Left renal pelvis (tissue), 4 donors: ENCODE data around the gene ATP1B2. TPM values are rescaled to one million over a fixed set of nuclear protein-coding genes. Genes with fewer than 3 reads are reported as not detected.
"Not testable (repeated sequence)": the region's sequence is repeated elsewhere in the genome, so short reads cannot be mapped to it uniquely, and the experiment has no call there.

Experiments
- DNase-seq, 4 donors: peaks; one replicate each; pipeline ENCODE4 v3.0.0-alpha.2; 2013; ENCODE audit warnings: low read depth in 4 of 4, low spot score in 3 of 4
- polyA plus RNA-seq, 4 donors: library from polyadenylated mRNA; unstranded; fragments of 120-200 nt; gene quantifications; one replicate each; pipeline ENCODE4 v1.2.1, GENCODE V29; 2013; ENCODE audit not compliant: insufficient read length in 4 of 4

ATP1B2 gene, protein sequence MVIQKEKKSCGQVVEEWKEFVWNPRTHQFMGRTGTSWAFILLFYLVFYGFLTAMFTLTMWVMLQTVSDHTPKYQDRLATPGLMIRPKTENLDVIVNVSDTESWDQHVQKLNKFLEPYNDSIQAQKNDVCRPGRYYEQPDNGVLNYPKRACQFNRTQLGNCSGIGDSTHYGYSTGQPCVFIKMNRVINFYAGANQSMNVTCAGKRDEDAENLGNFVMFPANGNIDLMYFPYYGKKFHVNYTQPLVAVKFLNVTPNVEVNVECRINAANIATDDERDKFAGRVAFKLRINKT
- polyA plus RNA-seq: 10 to 100 TPM; 18.3 to 27.3 (median 20.5) TPM

GRCh38 chr17:7650509-7651096, at the start of gene ATP1B2:
Gene ATP1B2, plus strand, starts transcription at chr17:7650926. Its CDS starts 593 bp downstream, at chr17:7651519.
- DNase-seq: peak in 1 of 4 donors; percentile 39

DNA sequence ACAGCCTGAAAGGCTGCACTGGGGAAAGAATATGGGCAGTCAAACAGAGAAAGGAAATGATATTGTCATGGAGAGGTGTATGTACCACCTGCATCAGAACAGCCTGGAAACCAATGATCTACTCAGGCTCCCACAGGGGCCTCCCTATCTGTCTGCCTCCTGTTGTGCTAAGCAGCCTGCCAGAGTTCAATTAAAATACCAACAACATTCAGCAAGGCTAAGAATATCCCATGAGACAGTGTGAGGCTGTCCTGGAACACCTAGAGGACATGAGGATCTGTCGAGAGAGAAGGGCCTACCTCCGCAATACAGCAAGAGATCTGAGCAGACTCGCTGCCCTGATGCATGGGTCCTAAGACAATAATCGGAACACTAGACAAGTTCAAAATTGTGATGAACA, 44.4 kb upstream of the ATP1B2 start:
- DNase-seq: no peak

GRCh38 chr17:7610641-7611040, 40.1 kb upstream of the ATP1B2 start:
- no peak for DNase-seq

- no peak for DNase-seq
These were observed 39.0 kb upstream of the ATP1B2 start for GRCh38 chr17:7611635-7612293.

GRCh38 chr17:7612294-7612640, 38.5 kb upstream of the ATP1B2 start:
- DNase-seq: no peak

DNA sequence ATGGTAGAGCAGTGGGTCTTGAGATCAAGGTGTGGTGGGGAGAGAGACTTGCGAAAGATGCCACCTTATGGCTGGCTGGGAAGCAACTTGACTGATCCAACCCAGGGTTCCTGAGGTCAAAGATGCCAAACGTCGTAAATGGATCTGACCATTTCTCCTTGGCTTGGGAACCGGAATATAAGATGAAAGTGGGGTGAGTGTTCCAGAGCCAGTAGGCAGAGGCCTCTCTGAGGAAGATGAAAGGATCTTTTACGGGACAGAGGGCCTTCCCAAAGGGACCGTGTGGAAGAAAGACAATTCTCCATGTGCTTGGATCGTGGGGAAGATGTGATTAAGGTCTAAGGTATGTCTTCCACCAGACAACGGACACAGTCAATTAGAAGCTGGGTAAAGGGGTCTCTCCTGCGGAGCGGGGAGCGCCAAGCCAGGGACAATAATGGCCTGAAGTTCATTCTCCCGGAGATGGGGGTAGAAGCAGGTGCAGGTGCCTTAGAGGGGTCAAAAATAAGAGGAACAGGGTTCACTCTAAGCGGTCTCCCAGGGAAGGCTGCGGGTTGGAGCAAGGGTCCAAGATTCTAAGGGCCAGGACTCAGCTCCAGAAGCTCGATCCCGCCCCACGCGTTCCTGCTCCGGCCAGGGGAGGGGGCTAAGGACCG, 36.8 kb upstream of the ATP1B2 start:
- no peak for DNase-seq

DNA sequence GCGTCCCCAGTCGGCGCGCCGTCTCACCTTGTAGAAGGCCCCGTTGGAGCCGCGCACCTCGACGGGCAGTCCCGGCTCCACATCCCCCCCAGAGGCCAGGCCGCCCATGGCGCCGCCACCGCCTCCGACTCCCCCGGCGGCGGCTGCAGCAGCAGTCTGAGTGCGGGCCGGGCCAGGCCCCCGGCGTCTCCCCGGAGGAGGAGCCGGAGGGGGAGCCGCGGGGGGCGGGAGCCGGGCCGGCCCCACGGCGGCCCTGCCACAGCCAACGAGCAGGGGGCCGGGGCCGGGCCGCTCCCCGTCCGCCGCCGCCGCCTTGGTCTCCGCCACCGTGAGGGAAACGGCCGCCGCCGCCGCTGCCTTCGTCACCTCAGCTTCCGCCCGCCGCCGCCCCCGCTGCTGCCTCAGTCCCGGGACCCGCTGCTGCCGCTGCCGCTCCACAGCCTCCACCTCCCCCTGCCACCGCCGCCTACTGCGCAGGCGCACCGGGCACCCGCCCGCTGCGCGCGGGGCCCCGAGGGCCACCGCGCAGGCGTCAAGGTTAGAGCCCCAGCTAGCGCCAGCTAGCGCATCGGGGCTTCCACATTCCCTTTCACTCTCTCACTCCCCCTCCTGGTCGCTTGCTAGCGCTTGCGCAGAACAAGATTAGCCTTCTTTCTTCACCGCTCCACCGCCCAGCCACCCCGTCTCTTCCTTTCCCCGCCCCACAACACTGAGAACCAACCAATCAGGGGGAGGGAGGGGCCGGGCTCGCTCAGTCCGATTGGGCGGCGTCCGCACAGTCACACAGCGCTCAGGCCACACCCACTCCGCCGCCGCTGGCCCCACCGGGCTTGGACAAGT, 36.1 kb upstream of the ATP1B2 start, which contains the start of gene FXR2:
Gene FXR2, minus strand, starts transcription at position 473 of the 840 bp plus-strand sequence. Its CDS starts 365 bp downstream, at position 108.
- peak; percentile 100 for DNase-seq

GRCh38 chr17:7615265-7615747, 35.4 kb upstream of the ATP1B2 start:
- DNase-seq: no peak

GRCh38 chr17:7618608-7619007, 32.1 kb upstream of the ATP1B2 start:
- no peak for DNase-seq

DNA sequence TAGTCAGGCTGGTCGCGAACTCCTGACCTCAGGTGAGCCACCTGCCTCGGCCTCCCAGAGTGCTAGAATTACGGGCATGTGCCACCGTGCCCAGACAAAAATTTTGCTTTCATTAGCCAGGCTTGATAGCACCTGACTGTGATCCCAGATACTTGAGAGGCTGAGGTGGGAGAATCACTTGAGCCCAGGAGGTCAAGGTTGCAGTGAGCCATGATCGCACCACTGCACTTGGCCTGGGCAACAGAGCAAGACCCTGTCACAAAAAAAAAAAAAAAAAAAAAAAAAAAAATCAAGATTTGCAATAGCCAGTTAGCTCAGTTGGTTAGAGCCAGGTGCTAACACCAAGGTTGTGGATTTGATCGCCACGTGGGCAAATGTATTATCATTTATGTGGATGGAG, 29.9 kb upstream of the ATP1B2 start:
- DNase-seq: no peak

DNA sequence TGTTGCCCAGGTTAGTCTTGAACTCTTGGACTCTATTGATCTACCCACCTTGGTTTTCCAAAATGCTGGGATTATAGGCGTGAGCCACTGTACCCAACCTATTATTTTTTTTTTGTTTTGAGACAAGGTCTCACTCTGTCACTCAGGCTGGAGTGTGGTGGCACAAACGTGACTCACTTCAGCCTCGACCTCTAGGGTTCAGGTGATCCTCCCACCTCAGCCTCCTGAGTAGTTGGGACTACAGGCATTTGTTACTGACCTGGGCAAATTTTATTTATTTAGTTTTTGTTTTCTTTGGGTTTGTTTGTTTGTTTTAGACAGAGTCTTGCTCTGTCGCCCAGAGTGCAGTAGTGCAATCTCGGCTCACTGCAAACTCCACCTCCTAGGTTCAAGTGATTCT, 27.1 kb upstream of the ATP1B2 start:
- no peak for DNase-seq

DNA sequence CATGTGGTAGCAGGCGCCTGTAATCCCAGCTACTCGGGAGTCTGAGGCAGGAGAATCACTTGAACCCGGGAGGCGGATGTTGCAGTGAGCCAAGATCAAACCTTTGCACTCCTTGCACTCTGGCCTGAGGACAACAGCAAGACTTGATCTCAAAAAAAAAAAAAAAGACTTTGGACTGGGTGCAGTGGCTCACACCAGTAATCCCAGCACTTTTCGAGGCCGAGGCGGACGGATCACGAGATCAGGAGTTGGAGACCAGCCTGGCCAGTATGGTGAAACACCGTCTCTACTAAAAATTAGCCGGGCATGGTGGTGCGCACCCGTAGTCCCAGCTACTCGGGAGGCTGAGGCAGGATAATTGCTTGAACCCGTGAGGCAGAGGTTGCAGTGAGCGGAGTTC, 25.0 kb upstream of the ATP1B2 start:
- DNase-seq: not testable (repeated sequence)

DNA sequence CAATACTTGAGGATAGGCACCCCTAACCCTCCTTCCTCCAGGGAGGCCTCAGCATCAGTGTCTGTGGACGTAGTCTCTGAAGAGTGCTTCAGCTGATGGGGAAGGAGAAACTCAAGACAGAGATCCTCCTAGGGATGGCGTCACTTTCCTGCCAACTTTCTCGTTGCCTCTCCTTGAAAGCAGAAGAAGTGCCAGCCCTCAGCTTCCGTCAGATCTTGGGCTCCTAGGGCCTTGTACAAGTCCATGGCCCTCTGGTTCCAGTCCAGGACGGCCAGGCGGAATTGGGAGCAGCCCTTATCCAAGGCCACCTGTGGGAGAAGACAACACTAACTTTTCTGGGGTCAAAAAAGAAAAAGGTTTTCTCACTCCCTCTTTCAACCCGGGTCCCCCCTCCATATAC, 24.4 kb upstream of the ATP1B2 start:
- no peak for DNase-seq

- DNase-seq: no peak
These were observed 23.8 kb upstream of the ATP1B2 start for GRCh38 chr17:7626956-7627249.

DNA sequence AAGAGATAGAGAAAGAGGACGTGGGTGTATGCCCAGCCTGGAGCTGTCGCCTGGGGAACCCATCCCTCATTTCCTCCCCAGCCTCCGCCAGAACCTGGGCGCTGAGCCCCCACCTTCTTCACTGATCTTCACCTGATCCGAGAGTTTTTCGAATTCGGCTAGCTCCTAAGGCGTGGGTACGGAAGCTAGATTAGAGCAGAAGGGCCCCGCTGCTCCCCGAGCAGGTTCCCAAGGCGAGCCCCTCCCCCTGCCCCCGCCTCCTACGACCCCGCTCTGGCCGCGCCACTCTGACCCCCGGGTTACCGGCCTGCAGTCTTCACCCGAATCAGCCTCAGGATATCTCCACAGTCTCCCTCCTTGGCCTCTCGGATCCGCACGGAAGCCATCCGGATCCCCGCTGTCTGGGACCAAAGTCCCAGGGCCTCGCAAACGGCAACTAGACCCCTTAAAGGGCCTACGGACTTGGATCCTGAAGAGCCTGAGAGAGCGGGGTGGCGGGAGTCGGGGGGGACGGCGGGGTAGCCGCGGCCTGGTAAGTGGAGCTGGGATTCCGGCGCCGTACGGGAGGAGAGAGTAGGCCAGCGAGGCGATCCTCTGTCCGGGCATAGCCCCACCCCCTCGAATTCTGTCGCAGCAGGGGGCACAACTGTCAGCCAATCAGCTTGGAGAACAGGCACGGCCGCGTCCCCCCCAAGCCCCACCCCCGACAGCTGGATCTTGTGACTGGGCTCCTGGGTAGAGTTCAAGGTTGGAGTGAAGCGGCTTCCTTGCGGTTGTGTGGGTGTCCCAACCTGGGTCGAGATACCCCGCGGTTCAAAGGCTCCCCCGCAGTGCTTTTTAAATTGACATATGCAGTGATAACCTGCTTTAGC, 23.2 kb upstream of the ATP1B2 start, which contains the start of gene SAT2:
Gene SAT2, minus strand, starts transcription at position 572 of the 872 bp plus-strand sequence. Its CDS starts 186 bp downstream, at position 386.
- DNase-seq: peak; percentile 83 to 92 (median 89)

DNA sequence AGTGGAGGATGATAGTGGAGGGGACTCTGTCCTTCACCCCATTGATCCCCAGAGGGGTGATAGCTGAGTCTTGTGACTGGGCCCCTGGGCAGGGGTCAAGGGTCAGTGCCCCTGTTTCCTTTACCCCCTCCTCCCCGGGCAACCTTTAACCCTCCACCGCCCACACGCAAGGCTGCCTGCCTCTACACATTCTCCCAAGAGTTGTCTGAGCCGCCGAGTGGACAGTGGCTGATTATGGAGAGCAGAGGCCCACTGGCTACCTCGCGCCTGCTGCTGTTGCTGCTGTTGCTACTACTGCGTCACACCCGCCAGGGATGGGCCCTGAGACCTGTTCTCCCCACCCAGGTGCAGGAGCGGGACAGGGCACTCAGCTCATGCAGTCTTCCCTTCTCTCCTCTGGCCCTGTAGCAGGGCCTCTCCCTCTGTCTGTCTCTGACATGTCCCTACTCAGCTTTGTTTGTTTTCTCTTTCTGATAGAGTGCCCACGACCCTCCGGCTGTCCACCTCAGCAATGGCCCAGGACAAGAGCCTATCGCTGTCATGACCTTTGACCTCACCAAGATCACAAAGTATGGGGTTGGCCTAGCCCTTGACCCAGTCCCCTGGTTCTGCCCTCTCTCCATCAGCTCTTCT, 20.7 kb upstream of the ATP1B2 start, which contains the start of gene SHBG:
Gene SHBG, plus strand, starts transcription at position 197 of the 633 bp plus-strand sequence. Its CDS starts 38 bp downstream, at position 235.
- no peak for DNase-seq

DNA sequence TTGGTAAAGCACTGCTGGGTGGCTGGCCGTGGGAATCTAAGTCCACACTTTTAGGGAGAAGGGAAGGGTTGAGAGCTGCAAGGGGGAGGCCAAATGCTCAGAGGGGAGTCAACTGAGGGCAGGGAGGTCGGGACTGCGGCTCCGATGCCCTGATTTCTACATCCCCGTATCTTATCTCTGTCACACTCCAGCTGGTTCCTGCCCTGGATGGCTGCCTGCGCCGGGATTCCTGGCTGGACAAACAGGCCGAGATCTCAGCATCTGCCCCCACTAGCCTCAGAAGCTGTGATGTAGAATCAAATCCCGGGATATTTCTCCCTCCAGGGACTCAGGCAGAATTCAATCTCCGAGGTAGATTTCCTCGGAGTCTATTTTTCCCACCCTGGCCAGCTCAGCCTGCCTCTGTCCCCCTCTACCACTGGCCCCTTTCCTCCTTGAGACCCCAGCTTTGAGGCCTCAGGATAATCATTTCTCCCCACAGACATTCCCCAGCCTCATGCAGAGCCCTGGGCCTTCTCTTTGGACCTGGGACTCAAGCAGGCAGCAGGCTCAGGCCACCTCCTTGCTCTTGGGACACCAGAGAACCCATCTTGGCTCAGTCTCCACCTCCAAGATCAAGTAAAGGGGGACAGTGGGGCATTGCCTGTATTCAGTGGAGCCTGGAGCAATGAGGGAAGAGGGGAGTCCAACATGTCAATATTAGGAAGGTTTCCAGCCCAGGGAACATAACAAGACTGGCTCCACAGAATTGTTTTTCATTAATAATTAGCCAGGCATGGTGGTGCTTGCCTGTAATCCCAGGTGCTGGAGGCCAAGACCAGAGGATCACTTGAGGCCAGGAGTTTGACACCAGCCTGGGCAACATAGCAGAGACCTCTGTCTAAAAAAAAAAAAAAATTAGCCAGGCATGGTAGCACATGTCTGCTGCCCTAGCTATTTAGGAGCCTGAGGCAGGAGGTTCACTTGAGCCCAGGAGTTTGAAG, 19.0 kb upstream of the ATP1B2 start:
- no peak for DNase-seq

GRCh38 chr17:7632492-7632894, 18.2 kb upstream of the ATP1B2 start:
- DNase-seq: no peak
